Naive B cell (primary cell): ENCODE results near the gene ZEB2. TPM values are rescaled to one million over a fixed set of nuclear protein-coding genes. Genes with fewer than 3 reads are reported as not detected.

ENCODE experiments used
- ATAC-seq, 2 donors: fragments of 150-1000 bp; cut with Tn5 transposase; 2 replicates each; pipeline ENCODE4 v1.10.0; 2021; ENCODE audit warnings: low read depth in 2 of 2, mild to moderate bottlenecking in 2 of 2, moderate library complexity in 2 of 2
- DNase-seq: peaks from one replicate; pipeline ENCODE4 v3.0.0; 2022
- H3K27ac Mint-ChIP-seq, 6 donors: one replicate each; pipeline ENCODE4 v1.8.0; 2020 to 2022; ENCODE audit warnings: mild to moderate bottlenecking in 6 of 6, mixed read lengths in 6 of 6, moderate library complexity in 5 of 6, inconsistent platforms in 2 of 6
- H3K27me3 Mint-ChIP-seq, 3 donors: one replicate each; pipeline ENCODE4 v1.8.0; 2021 to 2022; ENCODE audit warnings: mixed read lengths in 3 of 3, mild to moderate bottlenecking in 1 of 3
- H3K36me3 Mint-ChIP-seq, 2 donors: one replicate each; pipeline ENCODE4 v1.8.0; 2020 to 2022; ENCODE audit warnings: mixed read lengths in 2 of 2, inconsistent platforms in 1 of 2, mild to moderate bottlenecking in 1 of 2
- H3K4me1 Mint-ChIP-seq, 3 donors: one replicate each; pipeline ENCODE4 v1.8.0; 2020 to 2022; ENCODE audit warnings: mixed read lengths in 3 of 3, inconsistent platforms in 1 of 3, mild to moderate bottlenecking in 1 of 3, moderate library complexity in 1 of 3
- H3K4me3 Mint-ChIP-seq, 8 donors: one replicate each; pipeline ENCODE4 v1.8.0; 2020 to 2022; ENCODE audit warnings: mild to moderate bottlenecking in 8 of 8, mixed read lengths in 8 of 8, moderate library complexity in 8 of 8, inconsistent platforms in 2 of 8
- H3K9me3 Mint-ChIP-seq, 7 donors: one replicate each; pipeline ENCODE4 v1.8.0; 2020 to 2022; ENCODE audit warnings: mixed read lengths in 7 of 7, mild to moderate bottlenecking in 5 of 7, inconsistent platforms in 2 of 7, moderate library complexity in 1 of 7
- polyA plus RNA-seq, 6 donors: library from polyadenylated mRNA; unstranded; fragments of 300-500 nt; fragmentation: Illumina TruSeq; gene quantifications; one replicate each; pipeline ENCODE4 v1.2.3, GENCODE V29; 2021; ENCODE audit warnings: low read depth in 6 of 6

Gene ZEB2
- polyA plus RNA-seq, 6 donors from 2014 or later: 62.2 to 96.5 (median 73.1) TPM

DNA sequence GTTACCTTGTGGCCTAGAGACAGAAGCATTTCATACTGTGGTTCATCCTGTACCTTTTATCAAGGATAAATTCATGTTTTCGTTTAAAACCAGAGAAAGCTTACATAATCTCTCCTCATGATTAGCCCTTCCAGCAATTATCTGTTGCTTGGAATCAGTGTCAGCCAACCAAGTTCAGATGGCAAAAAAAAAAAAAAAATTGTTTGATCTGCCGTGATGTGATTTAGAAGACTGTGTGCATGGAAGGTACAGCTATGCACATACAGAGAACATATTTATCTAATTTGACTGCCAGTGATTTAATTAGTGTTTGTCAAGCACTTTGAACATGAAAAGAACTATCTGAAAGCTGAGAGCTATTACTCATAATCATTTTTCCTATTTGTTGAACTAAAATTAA, 180.9 kb downstream of the ZEB2 start:
- Mint-ChIP-seq H3K27ac (no peak overlapping the region), H3K9me3 (no peaks in the 10 kb centered on the region), H3K4me3 (no peak overlapping the region), H3K36me3 (no peaks in the 10 kb centered on the region), H3K27me3 (no peaks in the 10 kb centered on the region), H3K4me1 (peaks cover 0 to 11% (median 7%) of the 10 kb centered on the region in 3 donors)
- DNase-seq (no peak), ATAC-seq (no peak)

GRCh38 chr2:144334551-144334950, 185.4 kb downstream of the ZEB2 start:
- Mint-ChIP-seq H3K4me1 (peaks cover 15 to 23% (median 18%) of the 10 kb centered on the region in 3 donors), H3K27me3 (no peaks in the 10 kb centered on the region)

More at GRCh38 chr2:144334551-144334950, 185.4 kb downstream of the ZEB2 start:
- Mint-ChIP-seq H3K36me3 (no peaks in the 10 kb centered on the region), H3K27ac (no peak overlapping the region), H3K9me3 (no peaks in the 10 kb centered on the region), H3K4me3 (peak overlapping the region in 1 of 8 donors; percentile 59)
- DNase-seq (no peak), ATAC-seq (no peak)
